Measurements from ENCODE around the gene RAD50. TPM values are rescaled to one million over a fixed set of nuclear protein-coding genes. Genes with fewer than 3 reads are reported as not detected.

The RAD50 gene
- polyA plus RNA-seq, 1 experiment, result 9.7 TPM

DNA sequence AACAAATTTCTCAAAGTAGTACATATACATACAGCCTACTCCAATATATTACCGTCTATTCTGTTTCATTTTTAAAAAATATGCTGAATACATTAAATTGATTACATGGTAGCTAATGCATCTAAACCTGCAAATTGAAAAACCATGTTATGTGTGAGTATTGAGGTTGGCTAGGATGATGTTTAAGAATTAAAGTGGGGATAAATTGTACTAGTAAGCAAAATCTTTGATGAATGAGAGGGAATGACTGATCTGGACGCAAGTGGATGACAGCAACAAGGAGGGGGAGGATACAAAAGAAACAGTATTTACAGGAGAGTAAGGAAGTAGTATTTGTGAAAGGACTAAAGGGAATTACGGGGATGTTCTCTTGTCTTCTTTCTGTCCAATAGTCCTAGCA is 37.4 kb downstream of the RAD50 start:
- CTCF ChIA-PET, result interaction anchor here (0.9 kb wide), 1 partner anchor 35 kb away, joined by 3 read pairs; no protein-coding TSS in a partner anchor
- POLR2A ChIA-PET, result no interaction called here

DNA sequence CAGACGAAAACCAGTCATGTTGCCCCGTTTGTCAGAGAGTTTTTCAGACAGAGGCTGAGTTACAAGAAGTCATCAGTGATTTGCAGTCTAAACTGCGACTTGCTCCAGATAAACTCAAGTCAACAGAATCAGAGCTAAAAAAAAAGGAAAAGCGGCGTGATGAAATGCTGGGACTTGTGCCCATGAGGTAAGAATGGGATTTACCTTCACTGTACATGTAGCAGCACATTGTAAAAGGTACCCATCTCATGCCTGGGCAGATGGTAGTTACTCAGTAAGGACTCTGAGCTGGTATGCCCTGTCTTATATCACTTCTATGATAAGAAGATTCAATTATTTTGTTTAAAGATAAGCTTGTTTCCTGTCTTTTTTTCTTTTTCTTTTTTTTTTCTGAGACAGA is 38.8 kb downstream of the RAD50 start:
- Histone ChIP-seq H3K27me3 (ENCODE audit: control insufficient read depth, insufficient read depth, low read length) (no peaks in the 10 kb centered on the region), H3K36me3 (ENCODE audit: control insufficient read depth, insufficient read depth, low read length) (peaks cover 9% of the 10 kb centered on the region), H3K4me3 (ENCODE audit: low read depth, low read length) (no peak overlapping the region)
- POLR2A ChIA-PET, result no interaction called here
- CTCF ChIA-PET, result interaction anchor here (0.8 to 0.9 kb wide), 2 partner anchors 81 to 208 kb away, joined by 3 read pairs; no protein-coding TSS in a partner anchor
- no peak for TF ChIP-seq CTCF (IDR thresholded peaks at IDR 0.05; ENCODE audit: insufficient read depth, low read depth, low read length)
- no peak for DNase-seq (ENCODE audit: low read depth)

More for the DNA sequence above, 37.4 kb downstream of the RAD50 start:
- no peak for TF ChIP-seq CTCF (IDR thresholded peaks at IDR 0.05; ENCODE audit: insufficient read depth, low read depth, low read length)
- Histone ChIP-seq H3K4me3 (ENCODE audit: low read depth, low read length) (no peak overlapping the region), H3K36me3 (ENCODE audit: control insufficient read depth, insufficient read depth, low read length) (peaks cover 9% of the 10 kb centered on the region), H3K27me3 (ENCODE audit: control insufficient read depth, insufficient read depth, low read length) (no peaks in the 10 kb centered on the region)
- DNase-seq (ENCODE audit: low read depth), result no peak

DNA sequence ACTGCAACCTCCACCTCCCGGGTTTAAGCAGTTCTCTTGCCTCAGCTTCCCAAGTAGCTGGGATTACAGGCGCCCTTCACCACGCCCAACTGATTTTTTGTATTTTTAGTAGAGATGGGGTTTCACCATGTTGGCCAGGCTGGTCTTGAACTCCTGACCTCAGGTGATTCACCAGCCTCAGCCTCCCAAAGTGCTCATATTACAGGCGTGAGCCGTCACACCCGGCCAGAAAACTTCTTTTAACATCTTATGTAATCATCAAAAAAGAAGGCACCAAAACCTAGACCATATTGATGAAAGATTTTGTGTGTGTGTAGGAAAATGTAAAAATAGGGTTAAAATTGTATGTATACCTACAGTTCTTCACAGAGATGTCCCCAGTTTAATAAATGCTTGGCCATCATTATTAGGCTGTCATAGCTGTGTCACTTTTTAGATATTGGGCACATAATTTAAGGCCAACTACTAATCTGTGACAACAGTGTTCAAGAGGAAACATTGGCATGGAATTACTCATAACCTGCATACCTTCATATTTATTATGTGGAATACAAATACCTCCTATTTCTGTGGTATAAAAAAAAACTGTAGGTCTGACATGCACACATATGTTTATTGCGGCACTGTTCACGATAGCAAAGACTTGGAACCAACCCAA is 44.4 kb downstream of the RAD50 start:
- H3K27me3 ChIP-seq (ENCODE audit: control insufficient read depth, insufficient read depth, low read length), result no peaks in the 10 kb centered on the region
- no peak for TF ChIP-seq CTCF (IDR thresholded peaks at IDR 0.05; ENCODE audit: insufficient read depth, low read depth, low read length)
- no peak for DNase-seq (ENCODE audit: low read depth)
- no peak overlapping the region for H3K4me3 ChIP-seq (ENCODE audit: low read depth, low read length)
- POLR2A ChIA-PET, result no interaction called here
- CTCF ChIA-PET, result no interaction called here
- H3K36me3 ChIP-seq (ENCODE audit: control insufficient read depth, insufficient read depth, low read length), result peaks cover 13% of the 10 kb centered on the region

GRCh38 chr5:132607095-132607494 is 50.3 kb downstream of the RAD50 start:
- no peaks in the 10 kb centered on the region for H3K27me3 ChIP-seq (ENCODE audit: control insufficient read depth, insufficient read depth, low read length)
- CTCF ChIA-PET, result no interaction called here

DNA sequence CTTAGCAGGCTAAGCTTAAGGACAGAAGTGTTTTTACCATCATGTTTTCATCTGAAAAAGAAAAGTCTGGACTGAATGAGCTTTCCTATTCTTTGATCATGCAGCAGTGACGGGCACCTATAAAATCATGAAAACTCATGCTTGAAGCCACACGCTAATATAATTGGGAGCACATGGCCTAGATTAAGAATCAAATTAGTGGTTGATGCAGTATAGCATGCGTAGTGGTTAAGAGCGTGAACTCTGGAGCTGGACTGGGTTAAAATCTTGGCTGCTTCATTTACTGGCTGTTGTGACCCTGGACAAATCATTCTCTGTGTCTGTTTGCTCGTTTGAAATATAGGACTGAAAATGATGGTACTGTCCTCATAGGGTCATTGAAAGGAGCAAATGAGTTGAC is 51.3 kb downstream of the RAD50 start:
- H3K36me3 ChIP-seq (ENCODE audit: control insufficient read depth, insufficient read depth, low read length), result peaks cover 8% of the 10 kb centered on the region
- POLR2A ChIA-PET, result no interaction called here
- CTCF ChIA-PET, result no interaction called here
- peak; percentile 19 for DNase-seq (ENCODE audit: low read depth)
- H3K27me3 ChIP-seq (ENCODE audit: control insufficient read depth, insufficient read depth, low read length), result no peaks in the 10 kb centered on the region
- no peak overlapping the region for H3K4me3 ChIP-seq (ENCODE audit: low read depth, low read length)
- no peak for TF ChIP-seq CTCF (IDR thresholded peaks at IDR 0.05; ENCODE audit: insufficient read depth, low read depth, low read length)

More at GRCh38 chr5:132607095-132607494, 50.3 kb downstream of the RAD50 start:
- POLR2A ChIA-PET, result no interaction called here
- H3K4me3 ChIP-seq (ENCODE audit: low read depth, low read length), result no peak overlapping the region
- no peak for TF ChIP-seq CTCF (IDR thresholded peaks at IDR 0.05; ENCODE audit: insufficient read depth, low read depth, low read length)
- peaks cover 8% of the 10 kb centered on the region for H3K36me3 ChIP-seq (ENCODE audit: control insufficient read depth, insufficient read depth, low read length)
- DNase-seq (ENCODE audit: low read depth), result no peak
